Measurements from ENCODE around the gene HERC2. TPM values are rescaled to one million over a fixed set of nuclear protein-coding genes. Genes with fewer than 3 reads are reported as not detected.
"Not testable (repeated sequence)": the region's sequence is repeated elsewhere in the genome, so short reads cannot be mapped to it uniquely, and the experiment has no call there.

Gene HERC2
- total RNA-seq, 2 donors from 2014 or later = 32.9 to 39.1 TPM

- not testable (repeated sequence) for ATAC-seq; DNase-seq; H3K9me3 ChIP-seq (ENCODE audit: control insufficient read depth, low read length, poor library complexity, severe bottlenecking); H3K27me3 Mint-ChIP-seq; H3K27ac Mint-ChIP-seq; H3K4me3 Mint-ChIP-seq; H3K4me1 Mint-ChIP-seq; H3K36me3 Mint-ChIP-seq (ENCODE audit: low read depth)
Measured at GRCh38 chr15:28296814-28297213, 25.2 kb downstream of the HERC2 start.

- not testable (repeated sequence) for H3K9me3 ChIP-seq (ENCODE audit: control insufficient read depth, low read length, poor library complexity, severe bottlenecking); ATAC-seq; H3K27me3 Mint-ChIP-seq; H3K27ac Mint-ChIP-seq; H3K4me3 Mint-ChIP-seq; H3K36me3 Mint-ChIP-seq (ENCODE audit: low read depth); H3K4me1 Mint-ChIP-seq; DNase-seq
Measured at GRCh38 chr15:28295009-28295563, 26.9 kb downstream of the HERC2 start.

- H3K4me1 Mint-ChIP-seq; H3K27ac Mint-ChIP-seq; H3K36me3 Mint-ChIP-seq (ENCODE audit: low read depth); DNase-seq; H3K27me3 Mint-ChIP-seq; ATAC-seq; H3K9me3 ChIP-seq (ENCODE audit: control insufficient read depth, low read length, poor library complexity, severe bottlenecking); H3K4me3 Mint-ChIP-seq: not testable (repeated sequence)
Measured at GRCh38 chr15:28294560-28294959, 27.4 kb downstream of the HERC2 start.

- H3K36me3 Mint-ChIP-seq (ENCODE audit: low read depth) = peaks cover 5% of the 10 kb centered on the region
Measured at GRCh38 chr15:28289694-28290463, 32.1 kb downstream of the HERC2 start.

GRCh38 chr15:28288830-28289693 lies 32.9 kb downstream of the HERC2 start:
- H3K4me1 Mint-ChIP-seq = peaks cover 12% of the 10 kb centered on the region
- not testable (repeated sequence) for H3K36me3 Mint-ChIP-seq (ENCODE audit: low read depth); ATAC-seq; H3K27me3 Mint-ChIP-seq; H3K4me3 Mint-ChIP-seq; H3K27ac Mint-ChIP-seq; H3K9me3 ChIP-seq (ENCODE audit: control insufficient read depth, low read length, poor library complexity, severe bottlenecking); DNase-seq

More at GRCh38 chr15:28289694-28290463, 32.1 kb downstream of the HERC2 start:
- H3K27me3 Mint-ChIP-seq = no peaks in the 10 kb centered on the region
- H3K9me3 ChIP-seq (ENCODE audit: control insufficient read depth, low read length, poor library complexity, severe bottlenecking) = no peaks in the 10 kb centered on the region
- ATAC-seq (no peak), DNase-seq (no peak)
- H3K27ac Mint-ChIP-seq = no peak overlapping the region
- no peak overlapping the region for H3K4me3 Mint-ChIP-seq
- peaks cover 6% of the 10 kb centered on the region for H3K4me1 Mint-ChIP-seq

GRCh38 chr15:28286659-28287058 lies 35.3 kb downstream of the HERC2 start:
- H3K4me1 Mint-ChIP-seq = peaks cover 13% of the 10 kb centered on the region
- H3K36me3 Mint-ChIP-seq (ENCODE audit: low read depth) = peaks cover 13% of the 10 kb centered on the region
- not testable (repeated sequence) for H3K27me3 Mint-ChIP-seq; DNase-seq; ATAC-seq; H3K4me3 Mint-ChIP-seq; H3K9me3 ChIP-seq (ENCODE audit: control insufficient read depth, low read length, poor library complexity, severe bottlenecking)
- H3K27ac Mint-ChIP-seq = peak overlapping the region; percentile 51

GRCh38 chr15:28286031-28286430 lies 35.9 kb downstream of the HERC2 start:
- H3K4me1 Mint-ChIP-seq = peaks cover 13% of the 10 kb centered on the region
- H3K36me3 Mint-ChIP-seq (ENCODE audit: low read depth) = peaks cover 13% of the 10 kb centered on the region
- H3K27ac Mint-ChIP-seq = no peak overlapping the region
- ATAC-seq = no peak
- no peak for DNase-seq
- H3K9me3 ChIP-seq (ENCODE audit: control insufficient read depth, low read length, poor library complexity, severe bottlenecking) = no peaks in the 10 kb centered on the region
- no peak overlapping the region for H3K4me3 Mint-ChIP-seq
- no peaks in the 10 kb centered on the region for H3K27me3 Mint-ChIP-seq

GRCh38 chr15:28281876-28282275 lies 40.1 kb downstream of the HERC2 start:
- no peaks in the 10 kb centered on the region for H3K9me3 ChIP-seq (ENCODE audit: control insufficient read depth, low read length, poor library complexity, severe bottlenecking)
- Mint-ChIP-seq H3K4me3 (no peak overlapping the region), H3K27me3 (no peaks in the 10 kb centered on the region), H3K36me3 (ENCODE audit: low read depth) (peaks cover 12% of the 10 kb centered on the region), H3K4me1 (peaks cover 13% of the 10 kb centered on the region), H3K27ac (no peak overlapping the region)
- DNase-seq (no peak), ATAC-seq (no peak)

GRCh38 chr15:28274635-28275034 lies 47.3 kb downstream of the HERC2 start:
- H3K4me3 Mint-ChIP-seq = no peak overlapping the region
- H3K36me3 Mint-ChIP-seq (ENCODE audit: low read depth) = peaks cover 2% of the 10 kb centered on the region
- no peaks in the 10 kb centered on the region for H3K27me3 Mint-ChIP-seq
- no peak for ATAC-seq
- DNase-seq = no peak
- H3K9me3 ChIP-seq (ENCODE audit: control insufficient read depth, low read length, poor library complexity, severe bottlenecking) = no peaks in the 10 kb centered on the region
- peaks cover 2% of the 10 kb centered on the region for H3K4me1 Mint-ChIP-seq
- no peak overlapping the region for H3K27ac Mint-ChIP-seq

GRCh38 chr15:28273873-28274610 lies 47.9 kb downstream of the HERC2 start:
- DNase-seq (no peak), ATAC-seq (no peak)
- no peaks in the 10 kb centered on the region for H3K9me3 ChIP-seq (ENCODE audit: control insufficient read depth, low read length, poor library complexity, severe bottlenecking)
- peaks cover 2% of the 10 kb centered on the region for H3K4me1 Mint-ChIP-seq
- H3K36me3 Mint-ChIP-seq (ENCODE audit: low read depth) = peaks cover 4% of the 10 kb centered on the region
- peak overlapping the region; percentile 11 for H3K27ac Mint-ChIP-seq
- no peaks in the 10 kb centered on the region for H3K27me3 Mint-ChIP-seq
- no peak overlapping the region for H3K4me3 Mint-ChIP-seq

GRCh38 chr15:28273468-28273867 lies 48.5 kb downstream of the HERC2 start:
- ATAC-seq = no peak
- no peak overlapping the region for H3K4me3 Mint-ChIP-seq
- peaks cover 2% of the 10 kb centered on the region for H3K4me1 Mint-ChIP-seq
- H3K9me3 ChIP-seq (ENCODE audit: control insufficient read depth, low read length, poor library complexity, severe bottlenecking) = no peaks in the 10 kb centered on the region
- no peaks in the 10 kb centered on the region for H3K27me3 Mint-ChIP-seq
- peaks cover 5% of the 10 kb centered on the region for H3K36me3 Mint-ChIP-seq (ENCODE audit: low read depth)
- DNase-seq = no peak
- peak overlapping the region; percentile 11 for H3K27ac Mint-ChIP-seq

GRCh38 chr15:28272587-28272986 lies 49.4 kb downstream of the HERC2 start:
- H3K27ac Mint-ChIP-seq = peak overlapping the region; percentile 11
- no peak overlapping the region for H3K4me3 Mint-ChIP-seq
- ATAC-seq (no peak), DNase-seq (no peak)
- peaks cover 2% of the 10 kb centered on the region for H3K4me1 Mint-ChIP-seq
- H3K36me3 Mint-ChIP-seq (ENCODE audit: low read depth) = peaks cover 10% of the 10 kb centered on the region
- H3K27me3 Mint-ChIP-seq = no peaks in the 10 kb centered on the region
- no peaks in the 10 kb centered on the region for H3K9me3 ChIP-seq (ENCODE audit: control insufficient read depth, low read length, poor library complexity, severe bottlenecking)

Measured in T-helper 17 cell (primary cell).